ENCODE data around the gene CNGA3.

The CNGA3 gene

DNA sequence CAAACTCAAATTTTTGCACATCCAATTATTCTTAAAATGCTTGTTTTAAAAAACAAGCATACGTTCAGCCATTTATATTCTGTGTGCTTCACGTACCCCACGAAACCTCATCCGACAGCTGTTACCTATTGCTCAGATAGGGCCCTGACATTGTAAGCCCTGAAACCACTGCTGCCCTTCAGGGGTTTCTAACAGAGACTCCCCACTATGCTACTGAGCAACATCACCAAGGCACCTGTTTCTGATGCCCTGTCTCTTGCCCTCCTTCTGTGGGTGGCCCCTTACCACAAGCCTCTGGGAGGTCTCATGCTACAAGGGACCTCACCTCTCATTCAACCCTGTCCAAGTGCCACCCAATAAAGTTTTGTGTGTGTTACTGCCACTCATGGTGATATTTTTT, 18.5 kb upstream of the CNGA3 start:
- no peak for DNase-seq (ENCODE audit: low read depth in 1 of 2, low spot score in 1 of 2)

DNA sequence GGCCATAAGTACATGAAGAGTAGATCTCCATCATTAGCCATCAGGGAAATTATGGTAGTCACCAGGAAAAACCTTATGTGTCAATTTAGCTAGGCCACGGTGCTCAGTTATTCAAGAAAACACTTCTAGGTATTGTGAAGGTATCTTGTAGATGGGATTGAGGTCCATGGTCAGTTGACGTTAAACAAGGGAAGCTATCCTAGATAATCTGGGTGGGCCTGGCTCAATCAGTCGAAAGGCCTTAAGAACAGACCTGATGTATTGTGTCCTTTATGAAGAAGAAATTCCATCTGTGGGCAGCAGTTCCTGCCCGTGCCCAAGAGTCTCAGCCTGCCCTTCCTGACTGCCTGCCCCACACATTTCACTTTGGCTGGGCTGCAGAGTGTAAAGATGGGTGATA, 16.7 kb upstream of the CNGA3 start:
- DNase-seq (ENCODE audit: low read depth in 1 of 2, low spot score in 1 of 2) = no peak

DNA sequence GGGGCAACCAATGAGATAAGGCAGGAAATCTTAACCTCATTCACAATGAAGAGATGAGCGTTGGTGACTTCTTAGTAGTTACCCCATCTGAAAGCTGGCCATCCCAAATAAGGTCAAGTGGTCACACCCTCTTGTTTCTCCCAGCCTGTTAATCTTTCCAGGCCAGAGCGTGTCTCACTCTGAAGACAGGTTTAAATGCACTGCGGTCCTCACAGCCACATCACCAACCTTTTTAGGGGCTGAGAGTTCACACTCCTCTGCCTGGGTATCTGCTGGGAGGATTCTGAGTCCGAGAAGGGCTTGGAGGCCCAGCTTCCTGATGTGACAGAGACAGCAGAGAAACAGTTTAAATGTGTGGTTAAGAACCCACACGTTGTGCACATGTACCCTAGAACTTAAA, 13.3 kb upstream of the CNGA3 start:
- DNase-seq (ENCODE audit: low read depth in 1 of 2, low spot score in 1 of 2) = no peak

DNA sequence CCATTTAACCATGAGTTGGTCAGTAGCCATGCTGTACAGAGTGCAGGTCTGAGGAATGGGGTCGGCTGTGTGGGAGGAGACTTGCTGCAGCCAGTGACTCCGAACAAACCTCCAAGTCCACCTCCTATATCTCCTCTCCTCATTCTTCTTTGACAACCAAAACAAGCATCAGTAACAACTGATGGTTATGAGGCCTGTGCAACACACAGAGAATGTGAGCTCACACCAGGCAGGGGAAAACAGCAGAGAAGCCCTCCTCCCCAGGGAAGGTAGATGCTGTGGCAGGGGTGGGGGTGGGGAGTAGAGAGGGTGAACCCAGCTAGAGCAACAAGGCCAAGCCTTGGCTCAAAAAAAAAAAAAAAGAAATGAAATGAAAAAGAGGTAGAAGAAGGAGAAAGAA, 12.3 kb upstream of the CNGA3 start:
- DNase-seq (ENCODE audit: low read depth in 1 of 2, low spot score in 1 of 2) = no peak

DNA sequence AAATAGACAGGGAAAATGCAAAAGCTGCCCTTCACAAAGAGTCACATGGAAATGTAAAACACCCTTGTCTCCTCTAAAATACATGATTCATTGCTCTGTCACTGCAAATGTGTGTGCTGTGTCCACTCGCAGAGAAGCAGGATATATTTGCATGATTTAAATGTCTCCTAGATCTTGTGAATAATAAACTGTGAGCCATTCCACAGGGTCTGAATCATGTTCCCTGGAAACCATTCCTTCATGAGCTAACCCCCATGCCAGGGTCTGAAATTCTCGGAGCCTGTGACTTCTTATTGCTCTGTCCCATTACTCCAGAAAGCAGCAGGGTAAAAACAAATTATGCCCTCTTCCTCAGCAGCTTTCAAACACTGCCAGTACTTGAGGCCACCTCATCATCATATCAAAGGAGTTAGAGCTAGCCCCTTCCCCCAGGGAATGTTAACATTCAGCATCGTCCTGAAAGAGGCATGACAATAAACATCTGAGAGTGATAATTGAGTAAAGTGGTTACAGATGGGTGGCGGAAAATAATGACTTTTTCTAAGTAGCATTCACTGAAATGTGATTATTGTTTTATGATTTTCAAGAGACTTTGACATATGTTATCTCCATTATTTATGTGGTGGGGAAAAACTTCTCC, 11.7 kb upstream of the CNGA3 start:
- no peak for DNase-seq (ENCODE audit: low read depth in 1 of 2, low spot score in 1 of 2)

DNA sequence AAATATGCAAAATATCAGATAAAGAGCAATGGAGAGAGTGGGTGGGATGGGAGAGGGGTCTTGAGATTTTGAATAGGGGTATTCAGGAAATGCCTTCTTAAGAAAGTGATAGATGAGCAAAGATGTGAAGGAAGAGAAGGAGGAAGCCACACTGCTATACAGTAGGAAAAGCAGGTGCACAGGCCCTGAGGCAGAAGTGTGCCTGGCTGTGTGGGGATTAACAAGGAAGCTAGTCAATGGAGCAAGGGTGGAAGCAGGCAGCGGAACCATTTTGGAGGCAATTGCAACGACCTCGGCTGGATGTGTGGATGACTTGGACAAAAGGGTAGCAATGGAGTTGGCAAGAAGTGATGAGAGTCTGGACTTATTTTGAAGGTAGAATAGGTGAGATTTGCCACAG, 11.0 kb upstream of the CNGA3 start:
- DNase-seq (ENCODE audit: low read depth in 1 of 2, low spot score in 1 of 2) = no peak

DNA sequence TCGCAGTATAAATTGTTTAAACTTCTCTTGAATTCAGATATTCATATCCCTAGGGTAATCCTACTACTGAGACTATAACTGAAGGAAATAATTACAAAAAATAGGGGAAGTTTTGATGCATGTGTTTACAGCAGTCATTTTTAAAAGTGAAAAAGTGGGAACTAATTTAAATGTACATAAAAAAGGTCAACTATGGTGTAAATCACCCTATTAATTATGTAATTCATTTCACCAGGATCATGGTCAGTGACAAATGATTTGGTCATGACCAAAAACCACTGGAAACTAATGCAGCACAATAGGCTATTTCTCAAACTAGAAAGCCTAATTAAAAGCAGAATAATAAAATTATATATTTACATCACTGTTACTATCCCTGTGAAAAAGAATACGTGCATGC, 5.0 kb upstream of the CNGA3 start:
- DNase-seq (ENCODE audit: low read depth in 1 of 2, low spot score in 1 of 2) = no peak

DNA sequence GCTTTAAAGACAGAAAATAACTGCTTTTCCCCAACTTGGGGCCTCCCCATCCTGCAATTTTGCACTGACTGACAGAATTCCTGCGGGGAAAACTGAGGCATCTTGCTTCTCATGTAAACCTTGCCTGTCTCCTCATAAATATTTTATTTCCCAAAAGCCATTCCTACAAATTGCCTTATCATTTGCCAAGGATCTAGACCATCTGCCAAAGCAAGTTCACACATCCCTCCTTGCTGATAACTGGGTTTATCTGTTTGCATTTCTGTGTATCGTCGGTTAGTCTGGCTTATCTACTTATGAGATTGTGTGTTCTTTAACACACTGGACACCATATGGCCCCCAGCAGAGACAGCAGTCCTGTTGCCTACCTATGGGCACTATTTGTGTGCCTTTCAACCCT, 3.0 kb upstream of the CNGA3 start:
- no peak for DNase-seq (ENCODE audit: low read depth in 1 of 2, low spot score in 1 of 2)

DNA sequence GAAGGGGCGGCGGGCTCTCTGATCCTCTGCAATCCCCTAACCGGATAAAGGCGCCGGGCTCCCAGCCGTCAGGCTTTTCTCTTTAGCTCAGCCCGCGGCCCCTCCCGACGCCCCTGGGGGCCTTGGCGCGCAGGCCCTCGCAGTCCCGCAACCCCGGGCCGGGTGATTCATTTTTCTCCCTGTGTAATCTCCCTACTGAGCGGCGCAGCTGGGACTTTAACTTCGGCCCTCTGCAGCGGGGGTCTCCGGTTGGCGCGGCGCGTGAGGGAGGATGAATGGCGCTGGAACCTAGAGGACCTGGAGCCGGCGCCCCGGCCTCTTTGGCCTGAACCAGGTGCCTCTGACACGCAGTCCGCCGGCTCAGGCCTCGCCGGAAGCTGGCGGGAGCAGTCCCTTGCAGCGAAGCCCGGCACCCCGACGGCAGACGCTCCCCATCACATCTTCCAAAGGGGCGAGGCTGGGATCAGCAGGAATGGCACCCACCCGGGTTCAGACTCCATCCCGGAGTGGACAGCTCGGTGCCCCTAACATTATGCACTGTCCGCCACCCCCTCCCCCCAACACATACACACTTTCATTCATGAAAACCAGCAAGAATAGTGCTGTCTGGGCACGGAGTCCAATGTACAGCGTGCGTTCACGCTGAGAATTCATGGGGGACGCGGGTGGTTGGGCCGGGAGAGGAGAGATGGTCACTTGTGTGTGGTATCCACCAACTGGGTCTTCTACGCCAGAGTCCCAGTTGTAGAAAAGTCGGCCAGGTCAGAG, 1.2 kb downstream of the CNGA3 start:
- no peak for DNase-seq (ENCODE audit: low read depth in 1 of 2, low spot score in 1 of 2)

DNA sequence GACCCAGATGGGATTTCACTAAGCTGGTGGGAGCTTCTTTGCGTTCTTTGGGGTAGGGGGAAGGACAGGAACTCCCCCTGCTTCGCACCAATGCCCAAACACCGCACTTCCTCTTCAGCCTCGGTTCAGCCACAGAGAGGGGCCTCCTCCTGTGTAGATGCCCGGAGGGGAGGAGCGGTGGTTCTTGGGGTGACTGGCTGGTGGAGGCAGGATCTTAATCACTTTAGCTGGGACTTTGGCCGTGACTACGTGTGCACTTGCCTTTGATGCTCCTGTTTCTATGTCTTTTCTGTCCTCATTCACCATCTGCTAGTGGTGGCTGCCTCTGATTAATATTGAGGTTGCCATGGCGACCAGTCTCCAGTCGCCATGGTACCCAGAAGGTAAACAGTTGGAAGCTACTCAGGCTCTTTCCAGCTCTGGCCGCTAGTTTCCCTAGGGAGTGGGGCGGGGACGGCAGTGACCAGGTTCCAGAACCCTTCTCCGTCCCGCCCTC, 1.9 kb downstream of the CNGA3 start:
- DNase-seq (ENCODE audit: low read depth in 1 of 2, low spot score in 1 of 2) = no peak

DNA sequence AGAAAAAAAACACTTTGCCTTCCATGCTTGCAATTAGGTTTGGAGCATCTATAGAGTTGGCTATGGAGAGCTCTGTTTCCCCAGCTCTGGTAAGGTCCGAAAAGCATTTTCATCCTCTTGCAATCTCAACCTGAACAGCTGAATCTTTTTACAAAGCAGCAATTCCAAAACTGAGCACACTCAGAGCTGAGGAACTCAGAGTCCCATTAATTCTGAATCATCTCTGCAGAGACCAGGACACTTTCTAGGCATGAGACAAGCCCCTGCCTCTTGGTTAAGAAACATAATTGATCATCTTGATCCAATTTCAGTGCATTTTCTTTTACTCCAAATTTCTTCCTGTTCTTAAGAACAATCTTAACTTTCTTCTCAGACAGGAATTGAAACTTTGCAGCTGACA, 4.2 kb downstream of the CNGA3 start:
- DNase-seq (ENCODE audit: low read depth in 1 of 2, low spot score in 1 of 2) = no peak

DNA sequence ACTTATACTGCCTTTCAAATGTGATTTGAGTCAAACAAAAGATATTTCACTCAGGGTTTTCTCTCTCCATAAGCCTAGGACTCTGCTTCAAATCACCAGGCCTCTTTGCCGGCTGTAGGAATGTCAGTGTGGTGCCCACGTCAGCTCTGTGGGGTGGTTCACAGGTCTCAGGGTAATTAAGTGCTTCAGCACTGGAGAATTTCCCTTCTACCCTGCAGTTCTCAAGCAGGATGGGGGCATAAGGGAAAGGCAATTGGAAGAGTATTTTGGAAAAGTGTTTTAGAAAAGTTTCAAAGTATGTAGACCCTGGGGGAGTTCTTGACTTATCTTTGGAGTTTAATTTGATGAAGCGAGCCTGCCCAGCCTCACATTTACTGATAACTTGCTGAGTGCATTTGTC, 9.6 kb downstream of the CNGA3 start:
- DNase-seq (ENCODE audit: low read depth in 1 of 2, low spot score in 1 of 2) = no peak

DNA sequence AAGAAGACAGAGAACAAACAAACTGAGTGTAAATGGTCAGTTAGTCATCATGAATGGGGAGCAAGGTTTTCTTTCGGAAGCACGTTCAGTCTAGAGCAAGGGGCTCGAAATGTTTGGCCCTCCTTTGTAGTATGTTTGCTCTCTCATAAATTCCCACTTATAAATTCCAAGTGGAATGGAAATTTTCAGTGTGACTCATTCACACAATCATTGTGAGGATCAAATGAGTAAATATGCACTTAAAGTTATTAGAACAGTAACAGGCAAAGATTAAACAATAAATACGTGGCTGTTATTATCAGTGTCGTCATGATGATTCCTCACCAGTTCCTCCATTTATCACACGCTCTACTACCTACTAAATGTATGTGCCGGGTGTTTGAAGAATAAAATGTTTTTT, 10.5 kb downstream of the CNGA3 start:
- DNase-seq (ENCODE audit: low read depth in 1 of 2, low spot score in 1 of 2) = no peak

DNA sequence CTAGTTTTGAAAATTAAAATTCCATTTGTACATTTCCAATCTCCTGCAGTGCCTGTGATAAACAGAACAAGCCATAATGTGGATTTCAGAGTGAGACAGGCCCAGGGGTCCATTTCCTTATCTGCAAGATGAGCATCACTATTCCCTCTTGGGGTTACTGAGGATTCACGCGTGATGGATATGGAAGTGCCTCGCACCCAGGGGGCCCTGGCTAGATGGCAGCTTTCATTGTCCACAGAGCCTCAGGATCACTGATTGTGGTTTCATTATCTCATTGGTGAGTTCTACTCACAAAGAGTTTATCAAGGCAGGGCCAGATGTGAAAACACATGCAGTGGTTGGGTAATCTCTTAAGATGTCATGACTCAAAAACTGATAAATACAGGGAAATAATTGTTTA, 11.6 kb downstream of the CNGA3 start:
- DNase-seq (ENCODE audit: low read depth in 1 of 2, low spot score in 1 of 2) = no peak

DNA sequence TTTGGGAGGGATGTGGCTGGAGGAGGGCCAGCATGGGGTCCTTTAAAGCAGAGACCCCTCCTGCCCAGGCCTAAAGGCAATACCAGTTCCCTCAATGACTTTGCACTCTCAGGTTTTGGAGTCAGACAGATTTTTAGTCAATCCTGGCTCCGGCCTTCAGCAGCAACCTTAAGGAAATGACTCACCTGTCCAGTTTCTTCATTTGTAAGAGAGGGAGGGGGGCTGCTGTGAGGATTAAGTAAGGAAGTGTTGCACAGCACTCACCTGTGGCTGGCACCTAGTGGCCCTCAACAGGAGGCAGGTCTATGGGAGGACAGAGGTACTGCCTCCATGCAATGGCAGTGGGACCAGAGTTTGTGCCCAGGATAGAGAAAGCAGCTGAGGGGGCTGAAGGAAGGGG, 13.7 kb downstream of the CNGA3 start:
- DNase-seq (ENCODE audit: low read depth in 1 of 2, low spot score in 1 of 2) = no peak

DNA sequence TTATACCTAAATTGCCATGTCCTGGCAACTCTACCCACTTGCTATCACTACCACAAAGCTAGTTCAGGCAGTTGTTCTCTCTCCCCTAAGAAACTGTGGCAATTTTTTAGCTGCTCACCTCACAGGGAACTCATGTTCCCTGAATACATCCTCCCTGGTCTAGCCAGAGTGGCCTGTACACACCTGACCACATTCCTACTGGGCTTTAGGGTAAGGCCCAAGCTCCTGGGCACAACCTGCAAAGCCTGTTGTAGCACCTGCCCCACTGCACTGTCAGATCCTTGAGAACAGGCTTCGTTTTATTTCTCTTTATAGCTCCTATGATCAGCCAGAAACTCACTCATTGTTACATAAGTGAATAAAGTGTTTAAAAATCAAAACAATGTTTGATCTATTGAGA, 21.5 kb downstream of the CNGA3 start:
- no peak for DNase-seq (ENCODE audit: low read depth in 1 of 2, low spot score in 1 of 2)

DNA sequence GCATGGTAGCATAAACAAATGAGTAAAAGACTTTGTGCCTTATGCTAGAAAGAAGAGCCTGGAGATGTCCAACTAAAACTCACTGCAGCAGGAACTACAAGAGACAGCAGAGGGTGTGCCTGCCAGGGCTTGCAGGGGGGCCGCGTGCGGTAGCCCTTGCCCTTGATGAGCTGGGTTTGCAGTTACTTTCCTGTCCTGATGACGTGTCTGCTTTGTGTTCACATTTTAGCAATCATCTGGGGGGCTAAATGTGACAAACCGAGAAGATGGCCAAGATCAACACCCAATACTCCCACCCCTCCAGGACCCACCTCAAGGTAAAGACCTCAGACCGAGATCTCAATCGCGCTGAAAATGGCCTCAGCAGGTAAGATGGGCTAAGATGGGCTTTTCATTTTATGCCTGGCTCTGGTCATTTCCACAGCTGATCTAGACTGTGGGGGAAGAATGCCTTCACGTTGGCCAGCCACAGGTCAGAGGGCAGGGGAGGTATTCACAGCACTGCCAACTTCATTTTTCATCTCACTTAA, 23.5 kb downstream of the CNGA3 start:
- DNase-seq (ENCODE audit: low read depth in 1 of 2, low spot score in 1 of 2) = no peak

DNA sequence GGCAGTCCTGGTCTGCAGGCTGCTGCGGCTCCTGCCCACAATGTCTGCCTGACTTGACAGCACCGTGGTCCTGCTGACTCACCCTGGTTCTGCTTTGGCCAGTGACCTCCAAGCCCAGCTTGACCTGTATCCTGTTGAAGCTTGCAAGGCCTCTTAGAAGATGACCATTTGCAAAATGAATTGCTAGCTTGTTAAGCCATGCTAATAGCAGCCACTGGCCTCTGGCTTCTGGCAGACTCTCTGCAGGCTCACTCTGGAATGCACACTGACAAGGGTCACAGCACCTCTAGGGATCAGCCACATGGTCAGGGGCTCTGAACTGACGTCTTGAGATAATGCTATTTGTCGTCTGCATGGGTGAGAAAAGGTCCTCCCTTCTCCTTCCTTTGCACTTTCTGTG, 25.9 kb downstream of the CNGA3 start:
- DNase-seq (ENCODE audit: low read depth in 1 of 2, low spot score in 1 of 2) = no peak

DNA sequence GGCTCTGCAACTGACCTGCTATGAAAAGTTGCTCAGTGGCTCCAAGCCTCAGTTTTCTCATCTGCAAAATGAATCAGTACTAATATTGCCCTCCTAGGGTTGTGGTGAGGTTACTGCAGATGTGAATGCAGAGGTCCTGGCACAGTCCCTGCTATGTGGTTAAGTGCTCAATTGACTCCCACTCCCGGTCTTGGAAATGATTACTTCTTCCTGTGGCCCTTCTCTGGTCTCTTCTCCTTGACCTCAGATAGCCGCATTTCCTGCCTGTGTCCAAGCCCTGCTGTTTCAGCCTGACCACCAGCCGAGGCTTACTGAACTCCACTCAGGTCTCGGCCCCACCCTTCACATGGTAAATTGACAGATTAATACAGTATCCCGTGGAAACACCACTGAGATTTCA, 26.3 kb downstream of the CNGA3 start:
- DNase-seq (ENCODE audit: low read depth in 1 of 2, low spot score in 1 of 2) = no peak

DNA sequence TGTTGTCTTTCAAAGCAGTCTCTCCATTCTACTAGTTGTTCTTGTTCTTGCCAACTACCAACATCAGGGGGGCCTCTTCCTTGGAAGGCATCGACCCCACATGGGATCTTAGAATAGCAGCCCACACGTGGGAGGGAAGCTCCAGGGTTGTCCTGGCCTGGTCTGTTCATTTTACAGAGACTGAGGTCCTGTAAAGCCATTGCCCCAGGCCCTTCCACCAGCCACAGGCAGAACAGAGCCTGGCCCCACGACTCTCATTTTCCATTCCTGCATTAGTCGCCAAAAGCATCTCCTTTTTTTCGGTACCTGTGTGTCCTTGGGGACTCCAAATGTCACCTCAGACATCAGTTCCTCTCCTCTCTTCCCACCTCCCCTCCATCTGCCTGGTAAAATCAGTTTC, 28.0 kb downstream of the CNGA3 start:
- no peak for DNase-seq (ENCODE audit: low read depth in 1 of 2, low spot score in 1 of 2)

DNA sequence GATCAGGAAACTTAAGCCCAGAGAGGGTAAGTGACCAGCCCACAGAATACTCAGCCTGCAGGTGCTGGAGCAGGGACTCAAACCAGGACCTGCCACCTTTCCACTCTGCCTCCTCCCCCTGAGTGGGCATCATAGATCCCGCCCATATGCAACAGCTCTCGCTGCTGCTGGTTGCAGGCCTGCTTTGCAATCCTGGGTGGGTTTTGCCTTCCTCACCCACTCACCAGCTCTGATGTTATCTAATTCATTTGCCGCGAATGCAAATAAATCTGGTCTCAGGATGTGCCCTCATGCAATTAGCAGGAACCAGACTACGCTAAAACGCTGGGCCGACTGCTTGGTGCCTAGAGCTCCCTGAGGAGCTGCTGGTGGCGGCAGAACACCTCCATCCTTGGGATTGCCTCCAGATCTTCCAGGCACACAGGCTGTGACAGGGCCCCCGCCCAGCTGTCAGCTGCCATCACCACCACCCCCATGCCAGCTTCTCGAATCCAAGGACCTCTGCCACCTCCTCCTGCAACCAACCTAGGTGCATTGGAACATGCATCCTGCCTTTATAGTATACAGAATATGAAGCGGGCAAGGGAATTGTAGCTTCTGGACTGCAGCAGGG, 28.8 kb downstream of the CNGA3 start:
- no peak for DNase-seq (ENCODE audit: low read depth in 1 of 2, low spot score in 1 of 2)

DNA sequence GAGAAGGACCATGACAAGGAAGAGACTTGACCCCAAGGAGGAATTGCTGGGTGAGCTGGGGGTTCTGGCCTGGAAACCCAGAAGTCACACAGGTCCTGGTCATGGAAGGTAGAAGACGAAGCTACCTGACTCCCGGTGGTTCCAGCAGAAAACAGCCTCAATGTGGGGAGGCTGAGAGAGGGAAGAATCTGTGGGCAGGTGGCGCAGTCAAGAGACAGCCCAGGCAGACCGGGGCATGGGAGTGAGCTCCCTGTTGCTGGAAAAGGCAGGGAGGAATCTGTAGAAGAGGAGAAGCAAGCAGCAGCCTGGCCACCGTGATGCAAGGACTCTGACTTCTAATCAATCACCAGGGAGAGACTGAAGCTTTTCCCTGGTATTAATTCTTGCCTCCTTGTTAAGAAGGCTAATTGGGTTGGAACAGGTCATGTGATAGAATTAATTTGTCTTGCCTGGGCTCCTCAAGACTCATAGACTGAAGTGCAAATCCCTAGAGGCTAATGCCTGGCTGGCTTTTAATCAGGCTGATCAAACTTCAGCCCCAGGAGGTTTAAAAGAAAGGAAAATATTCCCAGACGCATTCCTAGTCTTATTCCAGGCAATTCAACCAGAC, 30.1 kb downstream of the CNGA3 start:
- DNase-seq (ENCODE audit: low read depth in 1 of 2, low spot score in 1 of 2) = no peak
